Measurements from ENCODE around the gene TBRG4.

The TBRG4 gene

DNA sequence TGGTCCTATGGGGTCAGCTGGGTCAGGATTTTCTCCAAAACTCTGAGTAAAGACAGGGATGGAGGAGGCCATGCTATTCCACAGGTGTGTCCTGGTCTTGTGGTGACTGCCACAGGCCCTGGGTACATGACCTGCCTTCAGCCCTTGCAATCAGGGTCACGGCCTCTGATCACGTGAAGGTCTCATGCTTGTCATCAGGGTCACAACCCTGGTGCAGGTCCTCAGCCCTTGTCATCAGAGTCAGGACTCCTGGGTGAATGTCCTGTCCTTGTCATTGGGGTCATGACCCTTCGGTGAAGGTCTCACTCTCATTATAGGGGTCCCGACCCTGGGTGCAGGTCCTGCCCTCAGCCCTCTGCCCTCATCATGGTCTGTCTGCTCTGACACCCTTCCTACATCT, 21.9 kb upstream of the TBRG4 start:
- FAIRE-seq: no peak
- TF ChIP-seq, protein P1, sequence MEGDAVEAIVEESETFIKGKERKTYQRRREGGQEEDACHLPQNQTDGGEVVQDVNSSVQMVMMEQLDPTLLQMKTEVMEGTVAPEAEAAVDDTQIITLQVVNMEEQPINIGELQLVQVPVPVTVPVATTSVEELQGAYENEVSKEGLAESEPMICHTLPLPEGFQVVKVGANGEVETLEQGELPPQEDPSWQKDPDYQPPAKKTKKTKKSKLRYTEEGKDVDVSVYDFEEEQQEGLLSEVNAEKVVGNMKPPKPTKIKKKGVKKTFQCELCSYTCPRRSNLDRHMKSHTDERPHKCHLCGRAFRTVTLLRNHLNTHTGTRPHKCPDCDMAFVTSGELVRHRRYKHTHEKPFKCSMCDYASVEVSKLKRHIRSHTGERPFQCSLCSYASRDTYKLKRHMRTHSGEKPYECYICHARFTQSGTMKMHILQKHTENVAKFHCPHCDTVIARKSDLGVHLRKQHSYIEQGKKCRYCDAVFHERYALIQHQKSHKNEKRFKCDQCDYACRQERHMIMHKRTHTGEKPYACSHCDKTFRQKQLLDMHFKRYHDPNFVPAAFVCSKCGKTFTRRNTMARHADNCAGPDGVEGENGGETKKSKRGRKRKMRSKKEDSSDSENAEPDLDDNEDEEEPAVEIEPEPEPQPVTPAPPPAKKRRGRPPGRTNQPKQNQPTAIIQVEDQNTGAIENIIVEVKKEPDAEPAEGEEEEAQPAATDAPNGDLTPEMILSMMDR (IDR thresholded peaks at IDR 0.05; ENCODE audit: insufficient read depth, missing control alignments): no peak
- no peak for DNase-seq (ENCODE audit: insufficient read length, low spot score)

DNA sequence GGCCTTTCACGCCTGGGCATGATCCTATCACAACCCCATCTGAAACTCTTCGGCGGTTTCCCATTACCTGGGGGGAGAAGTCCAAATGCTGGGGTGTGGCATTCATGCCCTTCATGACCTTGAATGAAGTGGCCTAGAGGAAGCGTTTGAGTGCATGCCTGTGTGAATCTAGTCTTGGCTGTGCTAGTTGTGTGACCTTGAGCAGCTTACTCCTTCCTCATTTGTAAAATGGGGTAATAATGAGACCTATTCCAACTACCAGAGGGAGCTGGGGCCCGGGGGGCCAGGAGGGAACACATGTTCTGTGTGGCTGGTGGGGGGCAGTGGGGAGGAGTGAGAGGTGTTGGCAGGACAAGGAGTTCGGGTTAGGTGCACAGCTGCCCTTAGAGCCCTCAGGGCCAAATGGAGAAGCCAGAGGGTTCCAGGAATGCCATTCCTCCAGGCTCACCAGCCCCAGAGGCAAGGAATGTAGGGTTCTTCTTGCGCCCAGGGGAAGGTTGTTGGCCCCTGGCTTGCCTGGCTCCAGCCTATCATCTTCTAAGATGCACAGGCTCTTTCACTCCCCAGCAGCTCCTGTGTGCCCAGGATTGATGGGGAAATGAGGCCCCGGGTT, 21.3 kb upstream of the TBRG4 start:
- TF ChIP-seq, protein P1 (IDR thresholded peaks at IDR 0.05; ENCODE audit: insufficient read depth, missing control alignments): no peak
- no peak for DNase-seq (ENCODE audit: insufficient read length, low spot score)
- no peak for FAIRE-seq

GRCh38 chr7:45131891-45132290, 20.4 kb upstream of the TBRG4 start:
- TF ChIP-seq, protein P1 (IDR thresholded peaks at IDR 0.05; ENCODE audit: insufficient read depth, missing control alignments): no peak
- FAIRE-seq: no peak
- DNase-seq (ENCODE audit: insufficient read length, low spot score): no peak

- no peak for FAIRE-seq
- DNase-seq (ENCODE audit: insufficient read length, low spot score): no peak
- TF ChIP-seq, protein P1 (IDR thresholded peaks at IDR 0.05; ENCODE audit: insufficient read depth, missing control alignments): no peak
Observed at GRCh38 chr7:45130910-45131309, 19.4 kb upstream of the TBRG4 start.

DNA sequence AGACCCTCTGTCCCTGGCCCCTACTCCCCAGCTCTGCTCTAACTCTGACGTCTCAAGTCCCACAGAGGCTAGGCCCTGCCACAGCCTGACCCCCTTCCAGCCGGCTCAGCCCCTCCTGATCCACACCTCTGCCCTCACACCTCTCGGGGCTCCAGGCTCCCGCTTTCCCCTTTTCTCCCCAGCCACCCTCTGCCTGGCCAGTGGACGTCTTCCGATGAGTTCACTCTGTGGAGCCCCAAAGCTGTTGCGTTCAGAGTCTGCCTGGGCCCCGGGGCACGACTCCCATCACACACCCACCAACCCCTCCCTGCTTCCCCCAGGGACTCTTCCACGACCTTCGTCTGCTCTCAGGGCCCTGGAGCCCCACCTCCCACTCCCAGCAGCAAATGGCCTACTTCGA, 18.4 kb upstream of the TBRG4 start:
- FAIRE-seq (no peak), DNase-seq (ENCODE audit: insufficient read length, low spot score) (no peak)
- TF ChIP-seq, protein P1 (IDR thresholded peaks at IDR 0.05; ENCODE audit: insufficient read depth, missing control alignments): no peak

- FAIRE-seq (no peak), DNase-seq (ENCODE audit: insufficient read length, low spot score) (no peak)
- TF ChIP-seq, protein P1 (IDR thresholded peaks at IDR 0.05; ENCODE audit: insufficient read depth, missing control alignments): no peak
Observed at GRCh38 chr7:45129181-45129800, 17.8 kb upstream of the TBRG4 start.

DNA sequence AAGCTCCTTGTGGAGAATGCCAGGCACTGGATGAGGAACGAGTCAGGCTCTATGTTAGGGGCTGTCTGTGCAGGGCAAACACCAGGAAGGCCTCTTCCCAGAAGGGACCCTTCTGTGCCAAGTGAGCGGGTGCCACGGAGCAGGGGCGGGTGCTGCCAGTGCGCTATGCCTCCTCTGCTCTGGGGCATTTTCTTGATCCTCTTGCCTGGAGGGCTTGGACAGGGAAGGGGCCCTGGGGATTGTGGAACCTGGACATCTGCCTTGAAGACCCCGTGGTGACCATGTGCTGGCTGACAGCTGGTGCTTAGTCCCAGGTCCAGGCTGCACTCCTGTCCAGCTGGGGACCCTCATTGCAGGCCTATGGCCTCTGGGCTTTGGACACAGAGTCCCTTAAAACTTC, 15.4 kb upstream of the TBRG4 start:
- TF ChIP-seq, protein P1 (IDR thresholded peaks at IDR 0.05; ENCODE audit: insufficient read depth, missing control alignments): no peak
- DNase-seq (ENCODE audit: insufficient read length, low spot score) (no peak), FAIRE-seq (no peak)

Measured in D721Med (cell line).